ENCODE data around the gene MYO10.

Gene MYO10

GRCh38 chr5:16943846-16944678, 8.0 kb upstream of the MYO10 start:
- no peak for FAIRE-seq

DNA sequence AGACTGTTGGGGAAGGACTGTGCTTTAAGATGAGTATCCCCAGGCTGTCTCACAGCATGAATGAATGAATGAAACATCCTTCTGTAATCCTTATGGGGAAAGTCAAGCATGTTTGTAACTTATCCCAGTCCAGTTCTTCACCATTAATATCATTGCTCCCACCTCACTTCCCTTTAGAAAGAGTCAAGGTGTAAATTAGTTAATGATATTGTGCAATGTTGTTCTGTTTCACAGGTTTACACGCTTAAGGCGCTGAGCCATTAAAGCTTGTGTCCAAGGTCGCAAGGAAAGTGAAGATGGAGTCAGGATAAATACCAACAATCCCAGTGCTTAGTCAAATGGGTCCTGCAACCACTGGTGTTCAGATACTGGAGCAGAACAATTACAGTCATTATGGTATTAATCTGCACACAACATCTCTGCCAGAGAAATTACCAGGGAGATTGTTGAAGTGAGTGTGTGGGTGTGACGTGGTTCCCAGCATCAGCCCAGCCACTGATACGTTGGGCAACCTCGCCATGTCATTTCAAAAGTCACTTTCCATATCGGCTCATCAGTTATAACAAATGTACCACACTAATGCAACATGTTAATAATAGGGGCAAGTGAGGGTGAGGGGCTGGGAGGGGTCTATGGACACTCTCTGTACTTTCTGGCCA, 1.5 kb upstream of the MYO10 start:
- no peak for FAIRE-seq

- FAIRE-seq = no peak
These were observed 926 bp upstream of the MYO10 start for GRCh38 chr5:16936989-16937438.

GRCh38 chr5:16935231-16936149, 598 bp downstream of the MYO10 start:
- FAIRE-seq = no peak

- no peak for FAIRE-seq
These were observed 1.4 kb downstream of the MYO10 start for GRCh38 chr5:16934677-16935153.

- no peak for FAIRE-seq
These were observed 2.0 kb downstream of the MYO10 start for GRCh38 chr5:16934123-16934522.

DNA sequence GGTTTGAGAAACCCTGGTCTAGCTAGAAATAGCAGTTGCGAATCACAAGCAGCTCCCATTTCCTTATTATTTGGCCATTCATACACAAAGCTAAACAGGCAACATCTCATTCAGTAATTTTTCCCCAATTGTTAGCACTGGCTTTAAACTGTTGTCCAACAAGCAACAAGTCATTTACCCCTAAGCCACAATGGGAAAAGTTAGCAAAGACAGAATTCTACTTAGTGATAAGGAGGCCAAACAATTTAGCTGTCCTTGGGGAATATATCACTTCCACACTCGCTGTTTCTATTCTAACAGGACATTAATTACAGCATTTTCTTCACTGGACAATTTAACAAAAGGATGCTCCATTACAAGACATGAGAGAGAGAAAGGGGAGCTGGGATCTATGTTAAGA, 2.8 kb downstream of the MYO10 start:
- FAIRE-seq = no peak

DNA sequence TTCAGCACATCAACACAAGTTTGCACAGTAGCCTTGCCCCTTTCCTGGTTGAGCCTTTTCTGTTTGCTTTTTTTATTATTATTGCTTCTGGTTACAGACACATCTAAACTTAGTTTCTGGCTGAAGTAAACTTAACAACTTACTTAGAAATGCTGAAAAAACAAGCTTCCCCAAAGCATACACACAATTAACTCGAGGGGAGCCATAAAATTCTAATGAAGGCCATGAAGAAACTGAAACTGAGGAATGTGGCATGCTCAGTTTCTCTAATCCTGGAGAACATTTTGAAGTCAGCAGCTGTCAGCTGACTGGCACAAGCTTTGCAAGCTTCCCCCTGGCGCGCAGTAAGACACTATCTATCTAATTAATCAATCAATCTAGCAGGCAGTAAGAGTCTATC, 3.7 kb downstream of the MYO10 start:
- no peak for FAIRE-seq

DNA sequence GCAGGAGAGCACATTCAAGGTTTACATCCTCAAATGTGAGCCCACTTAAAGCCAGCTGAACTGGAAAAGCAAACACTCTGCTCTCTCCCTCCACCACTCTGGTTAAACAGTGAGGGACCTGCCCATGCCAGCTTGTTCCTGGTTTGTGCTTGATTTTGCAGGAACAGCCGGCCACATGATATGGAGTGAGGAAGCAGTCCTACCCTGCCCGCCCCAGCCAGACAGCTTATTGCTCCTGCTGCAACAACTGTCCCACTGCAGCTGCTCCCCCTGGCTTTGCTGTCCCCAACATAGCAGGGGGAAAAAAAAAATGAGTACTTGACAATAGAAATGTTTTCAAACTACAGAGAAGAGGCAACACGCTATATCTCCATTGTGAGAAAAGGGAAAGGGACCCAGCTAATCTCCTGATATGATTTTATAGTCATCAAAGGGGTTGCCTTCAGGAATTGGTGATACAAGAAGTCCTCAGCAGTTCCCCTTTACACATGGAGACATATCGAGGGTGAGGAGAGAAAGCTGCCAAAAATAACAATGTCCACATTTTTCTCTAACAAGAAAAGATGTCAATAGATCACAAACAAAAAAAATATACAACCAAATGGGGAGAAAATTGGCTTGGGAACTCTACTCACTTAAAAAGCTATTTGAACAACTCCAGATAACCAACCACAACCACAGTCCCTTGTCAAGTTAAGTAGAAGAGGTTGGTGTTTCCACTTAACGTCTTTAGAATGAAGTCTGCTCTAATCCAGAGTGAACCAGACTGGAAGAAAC, 4.6 kb downstream of the MYO10 start:
- FAIRE-seq = no peak

- FAIRE-seq = no peak
These were observed 5.6 kb downstream of the MYO10 start for GRCh38 chr5:16930496-16930895.

DNA sequence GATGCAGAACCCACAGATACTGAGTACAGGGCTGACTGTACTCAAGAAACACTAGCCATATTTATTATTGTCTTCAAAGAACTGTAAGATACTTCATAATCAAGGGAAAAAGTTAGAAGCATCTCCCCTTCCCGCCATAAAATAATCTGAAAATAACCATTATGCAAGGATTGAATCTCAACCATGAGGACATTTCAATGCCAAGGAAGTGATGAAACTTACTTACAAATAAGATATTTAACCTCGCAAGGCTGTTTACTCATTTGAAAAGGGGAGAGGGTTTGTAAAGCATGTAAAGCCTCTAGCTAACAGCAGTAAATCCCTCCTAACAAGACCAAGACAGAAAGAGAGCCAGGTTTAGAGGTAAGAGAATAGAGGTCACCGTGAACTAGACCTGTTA, 6.3 kb downstream of the MYO10 start:
- FAIRE-seq = no peak

DNA sequence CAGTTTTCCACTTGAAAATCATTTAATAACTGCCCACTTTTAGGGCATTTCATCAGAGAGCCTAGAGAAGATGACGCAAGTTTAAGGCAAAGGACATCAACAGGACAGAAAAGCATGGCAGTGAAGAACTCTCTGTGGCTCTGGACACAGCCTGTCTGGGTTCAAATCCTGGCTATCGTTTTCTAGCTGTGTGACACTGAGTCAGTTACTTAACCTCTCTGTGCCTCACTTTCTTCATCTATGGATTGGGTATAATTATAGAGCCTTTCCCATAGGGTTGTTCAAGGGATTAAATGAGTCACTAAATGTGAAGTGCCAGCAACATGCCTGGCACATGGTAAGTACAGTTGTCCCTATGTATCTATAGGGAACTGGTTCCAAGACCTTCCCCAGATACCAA, 6.7 kb downstream of the MYO10 start:
- FAIRE-seq = no peak

- FAIRE-seq = no peak
These were observed 8.5 kb downstream of the MYO10 start for GRCh38 chr5:16927613-16928012.

GRCh38 chr5:16926417-16926816, 9.7 kb downstream of the MYO10 start:
- FAIRE-seq = no peak

DNA sequence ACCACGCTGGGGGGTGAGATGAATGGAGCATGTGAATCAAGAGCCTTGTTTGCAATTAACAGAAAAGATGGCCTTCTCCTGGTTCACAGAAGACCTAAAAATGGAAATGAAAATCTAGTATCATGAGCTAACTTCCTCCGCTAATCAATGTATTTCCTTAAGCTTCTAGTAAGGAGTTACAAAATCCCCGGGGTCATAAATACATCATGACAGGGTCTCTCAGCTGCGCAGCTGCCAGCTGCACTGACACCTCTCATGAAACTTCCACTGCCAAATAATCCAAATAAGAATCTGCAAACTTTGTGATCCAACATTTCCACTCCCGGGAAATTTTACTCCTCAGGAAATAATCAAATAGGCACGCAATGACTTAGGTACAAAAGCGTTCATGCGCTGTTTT, 11.9 kb downstream of the MYO10 start:
- FAIRE-seq = no peak

DNA sequence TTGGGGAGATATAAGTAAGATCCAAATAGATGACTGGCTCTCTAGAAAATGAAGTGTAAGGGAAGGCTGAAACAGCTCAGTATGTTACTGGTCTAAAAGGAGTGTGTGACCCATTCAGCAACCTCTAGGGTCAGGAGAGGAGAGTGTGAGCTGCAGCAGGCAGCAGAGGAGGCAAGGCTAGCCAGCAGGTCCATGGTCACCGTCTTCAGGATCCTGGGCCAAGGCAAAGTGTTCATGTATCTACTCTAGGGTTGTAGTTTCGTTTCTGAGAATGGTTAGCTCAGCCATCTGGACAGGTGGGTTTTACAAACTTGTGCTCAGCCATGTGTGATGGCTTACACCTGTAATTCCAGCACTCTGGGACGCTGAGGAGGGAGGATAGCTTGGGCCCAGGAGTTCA, 13.7 kb downstream of the MYO10 start:
- FAIRE-seq = no peak

DNA sequence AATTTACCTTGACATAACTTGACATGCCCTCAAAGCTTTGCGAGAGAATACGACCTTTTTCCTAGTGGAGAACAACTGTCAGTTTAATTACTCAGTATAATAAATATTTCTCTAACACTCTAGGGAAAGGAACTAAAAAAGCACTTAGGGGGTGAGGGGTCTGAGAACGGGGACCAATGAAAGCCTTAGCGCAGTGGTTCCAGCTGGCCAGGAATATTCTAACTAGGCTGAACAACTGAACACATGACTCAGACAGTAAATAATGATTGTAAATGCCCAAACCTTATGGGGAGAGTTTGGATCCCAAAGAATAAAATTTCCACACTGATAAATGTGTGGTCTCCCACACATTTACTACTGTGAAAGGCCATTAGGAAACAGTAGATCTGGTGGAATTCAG, 14.9 kb downstream of the MYO10 start:
- FAIRE-seq = no peak

DNA sequence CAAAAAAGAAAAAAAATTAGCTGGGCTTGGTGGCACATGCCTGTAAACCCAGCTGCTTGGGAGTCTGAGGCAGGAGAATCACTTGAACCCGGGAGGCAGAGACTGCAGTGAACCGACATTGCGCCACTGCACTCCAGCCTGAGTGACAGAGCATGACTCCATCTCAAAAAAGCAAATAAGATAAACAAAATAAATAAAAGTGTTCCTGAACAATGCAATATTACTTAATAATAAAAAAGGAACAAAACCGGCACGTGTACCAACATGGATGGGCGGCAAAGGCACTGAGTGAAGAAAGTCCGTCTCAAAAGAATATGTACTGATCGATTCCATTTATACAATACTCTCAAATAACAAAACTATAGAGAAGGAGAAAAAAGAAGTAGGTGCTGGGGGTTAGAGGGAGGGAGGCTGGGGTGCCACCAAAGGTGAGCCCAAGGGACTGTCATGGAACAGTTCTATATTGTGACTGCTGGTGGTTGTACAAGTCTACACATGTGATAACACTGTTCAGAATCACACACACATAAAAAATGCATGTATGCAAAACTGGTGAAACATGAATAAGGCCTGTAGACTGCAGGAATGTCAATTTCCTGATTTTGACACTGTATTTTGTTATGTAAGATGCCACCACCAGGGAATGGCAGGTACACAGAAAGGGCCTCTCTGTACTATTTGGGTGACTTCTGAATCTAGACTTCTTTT, 15.8 kb downstream of the MYO10 start:
- no peak for FAIRE-seq

- no peak for FAIRE-seq
These were observed 17.0 kb downstream of the MYO10 start for GRCh38 chr5:16918891-16919671.

GRCh38 chr5:16918156-16918555, 17.9 kb downstream of the MYO10 start:
- FAIRE-seq = no peak

All from colon (tissue), 2 donors.